NCI-H526 treated with DMSO at 0.1 percent for 48 hours (cell line): ENCODE measurements around the gene NKAIN2.
"Not testable (repeated sequence)": the region's sequence is repeated elsewhere in the genome, so short reads cannot be mapped to it uniquely, and the experiment has no call there.

Experiments
- DNase-seq: peaks from one replicate; lab custom pipeline; 2025; lab: John Stamatoyannopoulos, UW

Gene NKAIN2

DNA sequence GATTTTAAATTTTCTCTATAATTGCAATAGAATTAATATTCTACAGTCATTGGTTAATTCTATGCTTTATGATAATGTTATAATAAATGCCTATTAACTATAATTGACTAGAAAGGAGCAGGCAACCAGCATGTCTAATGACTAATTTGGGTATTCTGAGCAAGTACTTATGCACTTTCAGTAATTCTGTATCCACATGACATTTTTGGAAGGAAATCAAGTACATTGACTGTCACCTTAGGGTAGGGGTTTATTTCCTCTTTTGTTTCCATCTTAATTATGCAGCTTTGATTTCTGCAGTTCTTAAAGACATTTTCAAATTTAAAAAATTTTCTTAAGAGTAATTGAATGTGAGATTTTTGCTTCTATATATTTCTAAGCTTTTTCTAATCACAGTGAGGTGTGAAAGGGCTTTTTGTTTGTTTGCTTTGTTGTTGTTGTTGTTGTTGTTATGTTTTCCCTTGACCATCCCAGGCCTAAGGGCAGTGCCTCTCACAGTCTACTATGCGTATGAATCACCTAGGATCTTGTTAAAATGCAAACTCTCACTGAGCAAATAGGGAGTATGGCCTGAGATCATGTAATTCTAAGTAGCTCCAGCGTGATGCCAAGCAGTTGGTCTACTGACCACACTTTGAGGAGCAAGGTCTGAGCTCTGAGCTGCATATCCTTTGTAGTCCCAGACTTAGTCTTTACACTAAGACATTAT, 691.4 kb downstream of the NKAIN2 start:
- no peak for DNase-seq

DNA sequence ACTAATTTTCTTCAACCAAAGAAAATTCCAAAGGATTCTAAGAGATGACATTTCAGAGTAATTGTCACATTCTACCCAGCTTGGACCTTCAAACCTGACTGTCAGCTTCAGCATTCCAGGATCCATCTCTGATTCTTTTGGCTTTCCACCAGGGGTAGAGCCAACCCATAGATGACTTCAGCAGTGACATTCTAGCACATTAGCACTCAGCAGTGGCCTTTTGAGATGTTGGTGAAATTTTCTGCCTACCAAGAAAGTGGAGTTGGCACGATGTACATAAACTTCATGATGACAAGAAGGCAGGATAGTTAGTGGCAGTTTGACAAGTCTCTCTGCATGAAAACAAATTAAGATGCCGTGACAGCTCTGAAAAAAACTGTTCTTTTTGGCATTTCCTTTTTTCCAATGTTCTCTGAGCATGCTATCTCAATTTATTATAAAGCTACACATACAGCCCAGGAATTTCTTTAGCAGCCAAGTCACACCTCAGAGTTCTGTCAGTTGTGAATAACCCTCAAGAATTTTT, 692.1 kb downstream of the NKAIN2 start:
- no peak for DNase-seq

- no peak for DNase-seq
These were observed 692.7 kb downstream of the NKAIN2 start for GRCh38 chr6:124496334-124496733.

GRCh38 chr6:124512431-124512830, 708.8 kb downstream of the NKAIN2 start:
- DNase-seq = no peak

DNA sequence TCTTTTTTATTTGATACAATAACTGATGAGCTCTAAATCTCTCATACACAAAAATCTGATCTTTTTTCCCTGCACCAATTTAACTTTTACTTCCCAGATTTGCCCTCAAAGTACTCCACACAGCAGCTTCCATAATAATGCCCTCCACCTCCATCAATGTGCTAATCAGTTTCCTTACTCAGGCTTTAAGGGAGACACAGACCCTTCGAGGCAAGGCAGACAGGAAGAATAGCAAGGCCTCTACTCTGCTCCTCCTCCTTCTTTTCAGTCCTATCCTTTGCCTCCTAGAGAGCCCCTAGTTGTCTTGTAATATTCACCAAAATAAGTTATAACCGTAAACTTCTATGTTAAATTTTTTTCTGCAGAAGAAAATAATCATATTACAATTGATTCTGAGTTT, 713.7 kb downstream of the NKAIN2 start:
- DNase-seq = no peak

GRCh38 chr6:124520514-124520913, 716.8 kb downstream of the NKAIN2 start:
- no peak for DNase-seq

DNA sequence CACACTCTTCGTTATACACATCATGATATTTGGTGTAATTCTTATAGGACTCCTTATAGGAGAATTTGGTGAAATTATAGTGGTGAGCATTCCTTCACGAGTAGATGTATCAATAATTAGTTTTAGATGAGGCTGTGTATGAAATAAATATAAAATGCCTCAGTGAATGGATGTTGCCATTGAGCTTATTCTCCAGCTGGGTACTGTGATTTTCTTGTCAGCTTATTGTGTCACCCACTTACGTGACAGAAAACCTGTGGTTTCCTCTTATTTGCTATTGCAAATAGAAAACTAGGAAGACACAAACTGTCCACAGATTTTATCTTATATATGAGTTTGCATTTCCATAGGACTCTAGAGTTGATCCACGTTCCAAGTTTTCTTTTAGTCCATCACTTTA, 718.7 kb downstream of the NKAIN2 start:
- no peak for DNase-seq

DNA sequence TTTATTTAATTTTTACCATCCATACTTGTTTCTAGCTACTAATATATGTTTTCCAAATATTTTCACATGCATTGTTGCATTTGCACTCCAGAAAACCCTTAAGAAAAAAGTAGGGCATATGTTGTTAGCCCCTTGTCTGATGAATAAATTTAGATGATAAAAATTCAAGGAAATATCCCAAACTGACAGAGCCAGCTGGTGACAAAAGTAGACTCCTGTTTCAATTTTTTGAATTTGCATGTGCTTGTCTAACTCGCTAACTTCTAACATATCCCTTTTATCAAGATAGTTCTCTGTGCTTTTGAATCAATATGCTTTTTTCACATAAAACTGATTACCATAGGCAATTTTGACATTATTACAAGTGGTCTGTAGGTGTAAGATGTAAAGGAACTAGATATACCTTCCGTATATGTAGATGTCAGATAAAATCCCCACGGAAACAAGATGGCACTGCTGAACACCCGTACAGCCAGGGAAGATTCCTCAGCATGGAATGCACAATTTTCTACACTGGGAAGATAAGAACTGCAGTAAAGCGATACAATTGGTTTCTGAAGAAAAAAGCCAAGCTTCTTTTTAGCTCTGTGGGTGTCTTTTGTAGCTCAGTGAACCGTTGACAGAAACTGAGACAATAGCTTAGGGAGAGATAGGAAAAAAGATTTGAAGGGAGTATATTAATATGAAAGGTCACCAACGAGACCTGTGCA, 721.0 kb downstream of the NKAIN2 start:
- DNase-seq = no peak

DNA sequence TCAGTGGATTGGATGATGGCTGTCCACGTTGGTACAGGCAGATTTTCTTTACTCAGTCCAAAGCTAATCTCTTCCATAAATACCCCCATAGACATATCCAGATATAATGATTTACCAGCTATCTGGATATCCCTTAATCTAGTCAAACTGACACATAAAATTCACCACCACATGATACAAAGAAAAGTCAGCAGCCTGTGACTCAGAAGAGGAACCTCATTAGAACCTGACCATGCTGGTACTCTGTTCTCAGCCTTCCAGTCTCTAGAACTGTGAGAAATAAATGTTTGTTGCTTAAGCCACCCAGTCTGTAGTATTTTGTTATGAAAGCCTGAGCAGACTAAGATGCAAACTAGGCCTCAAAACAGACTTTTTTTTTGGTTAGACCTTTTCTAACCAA, 727.3 kb downstream of the NKAIN2 start:
- DNase-seq = no peak

GRCh38 chr6:124535299-124535698, 731.6 kb downstream of the NKAIN2 start:
- no peak for DNase-seq

- no peak for DNase-seq
These were observed 732.1 kb downstream of the NKAIN2 start for GRCh38 chr6:124535746-124536145.

DNA sequence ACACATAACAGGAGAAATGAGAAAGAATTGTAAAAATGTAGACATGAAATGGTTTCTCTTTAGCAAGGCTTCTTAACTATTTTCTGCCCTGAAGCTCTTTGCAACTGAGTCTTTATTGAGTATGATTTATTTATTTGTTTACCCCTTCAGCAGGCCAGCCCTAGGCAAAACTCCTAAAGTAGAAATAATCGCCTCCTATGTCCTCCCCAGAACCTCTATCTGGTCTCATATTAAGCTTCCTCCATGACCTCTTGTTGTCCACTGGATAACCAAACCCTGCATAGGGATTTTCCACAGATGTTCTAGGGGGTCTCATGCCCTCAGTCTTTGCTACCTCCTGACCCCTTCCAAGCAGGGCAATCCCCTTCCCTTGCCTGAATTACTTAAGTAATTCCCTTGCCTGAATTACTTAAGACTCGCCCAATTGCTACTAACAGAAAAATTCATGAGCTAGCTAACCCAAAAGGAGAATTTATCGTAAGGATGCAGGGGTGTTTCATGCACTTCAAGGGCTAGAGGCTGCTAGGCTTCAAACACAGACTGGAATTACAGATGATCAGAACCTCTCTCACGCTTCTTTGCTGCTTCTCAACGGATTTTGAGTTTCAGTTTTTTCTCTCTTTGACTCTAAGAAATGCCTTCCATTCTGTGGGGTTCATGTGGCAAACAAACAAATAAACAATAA, 732.6 kb downstream of the NKAIN2 start:
- no peak for DNase-seq

- DNase-seq = no peak
These were observed 733.2 kb downstream of the NKAIN2 start for GRCh38 chr6:124536842-124537191.

DNA sequence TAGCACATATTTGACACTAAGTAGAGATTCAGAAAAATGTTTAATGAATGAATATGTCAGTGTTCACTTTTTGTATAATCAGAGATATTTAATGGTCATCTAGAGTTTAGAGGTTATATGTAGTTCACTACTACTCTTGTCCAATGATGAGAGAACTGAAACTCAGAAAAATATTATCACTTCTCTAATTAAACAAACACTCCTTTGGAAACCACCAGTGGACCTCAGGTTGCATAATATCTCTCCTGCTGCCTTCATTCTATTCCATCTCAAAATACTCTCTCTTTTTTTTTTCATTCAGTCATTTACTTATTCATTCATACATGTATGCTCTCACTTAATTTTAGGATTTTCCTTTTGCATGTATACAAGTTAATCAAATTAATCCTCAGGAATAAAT, 735.4 kb downstream of the NKAIN2 start:
- DNase-seq = no peak

GRCh38 chr6:124541573-124541972, 737.9 kb downstream of the NKAIN2 start:
- no peak for DNase-seq

GRCh38 chr6:124546601-124547000, 742.9 kb downstream of the NKAIN2 start:
- DNase-seq = no peak

- no peak for DNase-seq
These were observed 748.1 kb downstream of the NKAIN2 start for GRCh38 chr6:124551711-124552233.

- no peak for DNase-seq
These were observed 754.2 kb downstream of the NKAIN2 start for GRCh38 chr6:124557873-124558272.

- DNase-seq = not testable (repeated sequence)
These were observed 756.4 kb downstream of the NKAIN2 start for GRCh38 chr6:124560078-124560477.

DNA sequence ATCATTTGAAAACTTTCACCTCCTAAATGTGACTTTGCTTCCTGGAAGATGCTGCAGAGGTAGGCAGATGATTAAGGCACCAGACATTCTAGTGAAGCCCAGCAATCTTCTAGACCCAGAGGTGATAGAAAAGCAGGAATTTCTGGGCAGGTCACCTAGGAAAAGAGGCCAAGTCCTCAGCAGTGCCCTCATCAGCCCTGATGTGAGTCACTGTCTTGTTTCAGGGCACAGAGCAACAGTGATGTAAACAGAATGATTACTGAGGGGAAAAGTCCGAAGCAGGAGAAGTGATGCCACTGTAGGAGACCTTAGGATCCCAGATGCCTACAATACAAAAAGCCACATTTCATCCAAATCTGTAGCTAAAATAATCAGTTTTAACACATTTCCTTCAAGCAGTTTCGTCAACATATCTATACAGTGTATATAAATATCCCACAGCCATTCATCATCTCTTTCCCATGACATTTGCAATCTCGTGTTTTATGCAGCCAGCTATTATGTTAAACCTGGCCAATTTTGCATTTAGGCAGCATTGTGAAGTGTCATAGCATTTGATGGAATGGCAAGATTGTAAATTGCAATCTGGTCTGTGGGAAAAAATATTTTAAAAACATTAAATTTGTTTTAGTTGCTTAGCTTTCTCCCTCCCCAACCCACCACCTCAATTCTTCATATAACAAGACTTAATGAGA, 757.4 kb downstream of the NKAIN2 start:
- DNase-seq = no peak

GRCh38 chr6:124561635-124562130, 758.0 kb downstream of the NKAIN2 start:
- DNase-seq = no peak

GRCh38 chr6:124564125-124564524, 760.5 kb downstream of the NKAIN2 start:
- DNase-seq = not testable (repeated sequence)
